Erythroblast (primary cell): ENCODE results near the gene SUZ12.
"Not testable (repeated sequence)": the region's sequence is repeated elsewhere in the genome, so short reads cannot be mapped to it uniquely, and the experiment has no call there.

Source experiments
- DNase-seq, 2 experiments: peaks; one replicate each; lab custom pipeline; 2025; lab: John Stamatoyannopoulos, UW
- GATA1 ChIP-seq: IDR thresholded peaks from 2 replicates; pipeline ENCODE4 v1.6.1; 2011; ENCODE audit warnings: low read depth, mild to moderate bottlenecking, control low read depth, low read length, moderate library complexity
- POLR2A ChIP-seq: IDR thresholded peaks from 2 replicates; pipeline ENCODE4 v1.6.1; 2011; ENCODE audit warnings: mild to moderate bottlenecking, low read length

The SUZ12 gene

GRCh38 chr17:31936615-31937609 is at the start of gene SUZ12:
TSS of gene SUZ12 (plus strand) at chr17:31937007. CDS start at chr17:31937247, 240 bp downstream.
- TF ChIP-seq POLR2A: peak; percentile 83
- DNase-seq: peak; percentile 94 to 95

GRCh38 chr17:31888124-31888523 is 48.7 kb upstream of the SUZ12 start:
- no peak for DNase-seq
- TF ChIP-seq GATA1: no peak
- TF ChIP-seq POLR2A: no peak

GRCh38 chr17:31900877-31901276 is 35.9 kb upstream of the SUZ12 start:
- TF ChIP-seq GATA1: no peak
- no peak for TF ChIP-seq POLR2A
- peak; percentile 44 to 62 for DNase-seq

GRCh38 chr17:31902693-31903092 is 34.1 kb upstream of the SUZ12 start:
- TF ChIP-seq GATA1 (no peak), POLR2A (no peak)
- no peak for DNase-seq

- TF ChIP-seq GATA1: no peak
- no peak for TF ChIP-seq POLR2A
- no peak for DNase-seq
These were observed 33.4 kb upstream of the SUZ12 start for GRCh38 chr17:31903401-31903800.

GRCh38 chr17:31907342-31907962 is 29.4 kb upstream of the SUZ12 start:
- peak in 1 of 2 experiments; percentile 10 for DNase-seq

GRCh38 chr17:31908386-31908785 is 28.4 kb upstream of the SUZ12 start:
- TF ChIP-seq GATA1 (no peak), POLR2A (no peak)
- no peak for DNase-seq

More at GRCh38 chr17:31907342-31907962, 29.4 kb upstream of the SUZ12 start:
- TF ChIP-seq GATA1 (no peak), POLR2A (no peak)

GRCh38 chr17:31912705-31913104 is 24.1 kb upstream of the SUZ12 start:
- not testable (repeated sequence) for DNase-seq

- TF ChIP-seq GATA1 (no peak), POLR2A (no peak)
- no peak for DNase-seq
These were observed 21.2 kb upstream of the SUZ12 start for GRCh38 chr17:31915456-31916100.

GRCh38 chr17:31916491-31917064 is 20.2 kb upstream of the SUZ12 start:
- TF ChIP-seq POLR2A: no peak
- no peak for TF ChIP-seq GATA1
- DNase-seq: no peak

- peak; percentile 19 to 24 for DNase-seq
- TF ChIP-seq GATA1 (no peak), POLR2A (no peak)
These were observed 19.7 kb upstream of the SUZ12 start for GRCh38 chr17:31917065-31917529.

- not testable (repeated sequence) for DNase-seq
These were observed 19.1 kb upstream of the SUZ12 start for GRCh38 chr17:31917721-31918120.

GRCh38 chr17:31918701-31919128 is 18.1 kb upstream of the SUZ12 start:
- TF ChIP-seq GATA1 (no peak), POLR2A (no peak)
- DNase-seq: no peak
